ENCODE data around the gene ATP2B1.

The ATP2B1 gene

DNA sequence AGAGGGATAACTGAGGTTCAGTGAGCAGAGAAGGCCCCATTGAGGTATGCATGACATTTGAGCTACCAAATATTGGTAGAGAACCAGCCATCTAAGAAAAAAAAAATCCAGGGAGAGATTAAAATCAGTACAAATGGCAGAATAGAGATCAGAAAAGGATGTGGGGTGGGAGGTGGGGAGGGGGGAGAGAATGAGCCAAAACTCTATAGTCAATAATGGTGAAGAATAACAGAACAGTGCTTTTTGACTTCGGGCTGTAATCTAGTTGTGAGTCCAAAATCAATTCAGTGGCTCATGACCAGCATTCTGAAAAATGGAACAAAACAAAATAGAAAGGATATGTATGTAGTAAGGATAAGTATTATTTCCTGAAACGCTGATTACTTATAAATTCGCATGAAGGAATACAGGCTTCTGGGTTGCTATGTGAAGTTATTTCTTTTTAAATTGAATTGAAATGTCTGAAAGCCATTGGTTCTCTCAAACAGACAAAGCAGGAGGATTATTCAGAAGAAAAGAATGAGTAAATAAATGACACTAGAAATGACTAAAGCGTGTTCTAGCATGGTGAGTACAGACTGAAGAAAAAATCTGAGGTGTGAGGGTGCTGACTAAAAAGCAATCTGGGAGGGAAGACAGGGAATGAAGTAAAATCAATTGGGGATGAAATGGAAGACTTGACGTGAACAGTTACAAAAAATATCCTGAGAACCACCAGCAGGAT lies 72.4 kb downstream of the ATP2B1 start:
- no peak overlapping the region for H3K4me3 ChIP-seq (ENCODE audit: low read depth, low read length)
- TF ChIP-seq, protein P1, sequence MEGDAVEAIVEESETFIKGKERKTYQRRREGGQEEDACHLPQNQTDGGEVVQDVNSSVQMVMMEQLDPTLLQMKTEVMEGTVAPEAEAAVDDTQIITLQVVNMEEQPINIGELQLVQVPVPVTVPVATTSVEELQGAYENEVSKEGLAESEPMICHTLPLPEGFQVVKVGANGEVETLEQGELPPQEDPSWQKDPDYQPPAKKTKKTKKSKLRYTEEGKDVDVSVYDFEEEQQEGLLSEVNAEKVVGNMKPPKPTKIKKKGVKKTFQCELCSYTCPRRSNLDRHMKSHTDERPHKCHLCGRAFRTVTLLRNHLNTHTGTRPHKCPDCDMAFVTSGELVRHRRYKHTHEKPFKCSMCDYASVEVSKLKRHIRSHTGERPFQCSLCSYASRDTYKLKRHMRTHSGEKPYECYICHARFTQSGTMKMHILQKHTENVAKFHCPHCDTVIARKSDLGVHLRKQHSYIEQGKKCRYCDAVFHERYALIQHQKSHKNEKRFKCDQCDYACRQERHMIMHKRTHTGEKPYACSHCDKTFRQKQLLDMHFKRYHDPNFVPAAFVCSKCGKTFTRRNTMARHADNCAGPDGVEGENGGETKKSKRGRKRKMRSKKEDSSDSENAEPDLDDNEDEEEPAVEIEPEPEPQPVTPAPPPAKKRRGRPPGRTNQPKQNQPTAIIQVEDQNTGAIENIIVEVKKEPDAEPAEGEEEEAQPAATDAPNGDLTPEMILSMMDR (IDR thresholded peaks at IDR 0.05; ENCODE audit: insufficient read depth, low read depth, low read length, missing control alignments), result no peak

DNA sequence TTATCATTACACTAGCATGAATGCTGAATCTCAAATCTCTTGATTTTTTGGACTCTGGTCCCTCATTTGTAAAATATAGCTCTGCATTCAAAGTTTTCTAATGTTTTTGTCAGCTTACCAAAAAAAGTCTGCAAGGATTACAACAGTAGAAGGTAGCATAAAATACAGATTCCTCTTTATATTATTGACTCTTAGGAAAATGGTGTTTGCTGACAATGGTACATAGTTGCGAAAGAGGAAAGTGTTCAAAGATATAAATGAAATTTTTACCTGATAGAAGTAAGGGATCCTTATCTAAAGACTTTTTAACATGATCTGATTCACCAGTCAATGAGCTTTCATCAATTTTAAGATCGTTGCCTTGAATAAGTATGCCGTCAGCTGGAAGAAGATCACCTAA lies 74.1 kb downstream of the ATP2B1 start:
- H3K4me3 ChIP-seq (ENCODE audit: low read depth, low read length), result no peak overlapping the region
- no peak for DNase-seq (ENCODE audit: low read depth)
- TF ChIP-seq, protein P1 (IDR thresholded peaks at IDR 0.05; ENCODE audit: insufficient read depth, low read depth, low read length, missing control alignments), result no peak

More for the DNA sequence above, 72.4 kb downstream of the ATP2B1 start:
- DNase-seq (ENCODE audit: low read depth), result no peak

DNA sequence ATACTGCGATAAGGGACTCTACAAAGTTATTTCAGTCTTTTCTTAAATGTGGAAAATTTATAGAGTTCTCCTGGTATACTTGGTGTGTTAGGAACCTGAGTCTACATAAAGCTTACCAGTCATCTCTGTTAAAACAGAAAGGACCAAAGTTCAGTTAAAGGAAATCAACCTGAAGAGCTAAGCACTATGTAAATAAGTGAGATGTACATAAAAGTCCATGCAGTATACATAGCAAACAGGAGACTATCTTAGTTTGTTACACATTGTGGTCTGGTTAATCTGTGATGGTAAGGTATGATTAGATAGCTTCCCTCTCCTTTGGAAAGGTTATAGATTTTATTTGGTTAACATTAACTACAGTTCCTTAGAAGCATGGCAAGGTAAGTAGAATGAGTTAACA lies 75.9 kb downstream of the ATP2B1 start:
- DNase-seq (ENCODE audit: low read depth), result no peak
- TF ChIP-seq, protein P1 (IDR thresholded peaks at IDR 0.05; ENCODE audit: insufficient read depth, low read depth, low read length, missing control alignments), result no peak
- no peak overlapping the region for H3K4me3 ChIP-seq (ENCODE audit: low read depth, low read length)

DNA sequence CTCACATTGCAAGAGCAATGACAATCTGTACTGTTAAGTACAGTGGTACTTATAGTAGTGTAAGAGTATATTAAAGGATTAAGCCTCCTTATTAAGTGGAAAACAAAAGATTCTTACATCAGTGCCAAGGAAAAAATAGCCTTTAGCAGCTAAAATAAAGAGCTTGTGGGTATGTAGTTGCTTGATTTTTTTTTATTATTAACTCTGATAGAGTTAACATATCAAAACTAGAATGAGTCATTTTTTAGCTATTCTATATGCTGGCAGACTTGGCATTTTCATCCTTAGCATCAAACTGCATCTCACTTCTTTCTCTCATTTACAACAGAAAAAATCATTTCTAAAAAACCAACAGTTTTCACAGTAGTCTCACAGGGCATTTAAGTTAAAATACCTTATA lies 86.5 kb downstream of the ATP2B1 start:
- no peak for DNase-seq (ENCODE audit: low read depth)
- no peak overlapping the region for H3K4me3 ChIP-seq (ENCODE audit: low read depth, low read length)
- TF ChIP-seq, protein P1 (IDR thresholded peaks at IDR 0.05; ENCODE audit: insufficient read depth, low read depth, low read length, missing control alignments), result no peak

DNA sequence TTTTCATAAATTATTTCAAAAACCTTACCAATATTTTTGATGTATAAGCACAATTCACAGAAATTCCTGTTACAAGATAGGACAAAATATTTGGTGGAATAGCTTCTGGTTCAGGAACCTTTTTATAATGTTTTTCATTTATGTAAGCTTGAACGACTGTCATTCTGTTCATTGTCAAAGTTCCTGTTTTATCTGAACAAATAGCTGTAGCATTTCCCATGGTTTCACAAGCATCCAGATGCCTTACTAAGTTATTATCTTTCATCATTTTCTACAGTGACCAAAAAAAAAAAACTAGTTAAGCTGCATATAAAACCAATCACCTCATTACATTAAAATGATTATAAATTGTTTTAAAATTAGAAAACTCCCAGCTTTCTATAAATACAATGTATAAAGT lies 87.1 kb downstream of the ATP2B1 start:
- no peak overlapping the region for H3K4me3 ChIP-seq (ENCODE audit: low read depth, low read length)
- no peak for DNase-seq (ENCODE audit: low read depth)
- TF ChIP-seq, protein P1 (IDR thresholded peaks at IDR 0.05; ENCODE audit: insufficient read depth, low read depth, low read length, missing control alignments), result no peak

DNA sequence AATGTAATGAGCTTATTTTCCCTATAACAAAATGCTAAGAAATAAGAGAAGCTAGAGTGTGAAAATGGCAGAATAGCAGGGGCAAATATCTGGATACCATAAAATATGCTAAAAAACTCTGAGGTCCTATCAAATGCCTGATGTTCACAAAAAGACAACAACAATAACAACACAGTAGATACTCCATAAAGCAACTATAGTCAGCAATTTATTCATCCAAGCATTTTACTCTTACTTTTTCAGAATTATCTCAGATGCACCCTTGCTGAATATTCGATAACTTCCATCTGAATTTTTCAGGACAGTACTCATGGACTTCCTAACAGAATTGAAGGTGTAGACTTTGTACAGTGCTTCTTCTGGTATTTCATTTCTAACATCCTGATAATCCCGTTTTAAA lies 88.9 kb downstream of the ATP2B1 start:
- DNase-seq (ENCODE audit: low read depth), result no peak
- no peak overlapping the region for H3K4me3 ChIP-seq (ENCODE audit: low read depth, low read length)
- TF ChIP-seq, protein P1 (IDR thresholded peaks at IDR 0.05; ENCODE audit: insufficient read depth, low read depth, low read length, missing control alignments), result no peak
